Measurements from ENCODE around the gene CYP2B6. TPM values are rescaled to one million over a fixed set of nuclear protein-coding genes. Genes with fewer than 3 reads are reported as not detected.

The CYP2B6 gene
- total and polyA plus RNA-seq, 10 of the 15 experiments (the other 5 are each of a cell fraction or from before 2014, with no cell fraction given) = 0.23 to 0.86 TPM; not detected in 8

DNA sequence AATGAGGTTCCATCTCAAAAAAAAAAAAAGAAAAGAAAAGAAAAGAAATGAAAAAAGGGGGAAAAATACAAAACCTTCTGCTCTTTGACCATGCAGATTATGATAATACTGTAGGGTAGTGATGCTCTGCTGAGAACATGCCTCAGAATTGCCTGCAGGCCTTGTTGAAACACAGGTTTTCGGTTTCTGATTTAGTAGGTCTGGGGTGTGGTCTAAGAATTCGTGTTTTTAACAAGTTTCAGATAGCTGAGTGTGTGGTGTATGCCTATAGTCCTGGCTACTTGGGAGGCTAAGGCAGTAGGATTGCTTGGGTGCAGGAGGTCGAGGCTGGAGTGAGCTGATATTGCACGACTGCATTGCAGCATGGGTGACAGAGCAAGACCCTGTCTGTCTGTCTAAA lies 14.9 kb upstream of the CYP2B6 start:
- in situ Hi-C loops (cut with MboI) = no loop called here
- ATAC-seq = peak; percentile 56; the same call in 2 of the 3 replicates
- CTCF ChIA-PET = interaction anchor here (0.6 to 1.9 kb wide), 4 partner anchors 10 to 286 kb away, joined by 3 to 19 read pairs (median 4); no protein-coding TSS in a partner anchor

More for the DNA sequence above, 14.9 kb upstream of the CYP2B6 start:
- FAIRE-seq = peak; percentile 83
- no TSS peak for BruUV-seq (replicated peaks)
- Histone ChIP-seq H3K27me3 (replicated peaks in 1 of 2; ENCODE audit: control insufficient read depth in 2 of 2, insufficient read depth in 2 of 2, low read length in 1 of 2) (no peaks in the 10 kb centered on the region), H3K36me3 (ENCODE audit: control insufficient read depth in 2 of 2, insufficient read depth in 2 of 2, low read length in 1 of 2) (no peaks in the 10 kb centered on the region), H2AFZ (ENCODE audit: control insufficient read depth, low read depth, low read length) (no peak overlapping the region), H3K4me2 (ENCODE audit: control insufficient read depth, insufficient read depth) (no peak overlapping the region), H3K9me3 (replicated peaks; ENCODE audit: control insufficient read depth, insufficient read depth, low read length) (no peaks in the 10 kb centered on the region), H3K4me1 (ENCODE audit: control insufficient read depth, insufficient read depth, low read length) (no peaks in the 10 kb centered on the region), H3K79me2 (ENCODE audit: control insufficient read depth, insufficient read depth, low read length) (no peaks in the 10 kb centered on the region), H3K9ac (ENCODE audit: control insufficient read depth, insufficient read depth, low read length) (no peak overlapping the region), H4K20me1 (ENCODE audit: control insufficient read depth, insufficient read depth) (no peaks in the 10 kb centered on the region), H3K27ac (ENCODE audit: control insufficient read depth, insufficient read depth) (no peak overlapping the region), H3K4me3 (no peak overlapping the region)
- intact Hi-C loops (cut with micrococcal nuclease; ENCODE audit: unreplicated experiment) = loop anchor here (10.0 kb wide), 1 partner anchor 599 kb away; the partner anchor contains the start of gene CEACAM21
- no peak for TF ChIP-seq NR2F1 (conservative IDR thresholded peaks at IDR 0.05)
- no peak for TF ChIP-seq SREBF2 (IDR thresholded peaks at IDR 0.05; ENCODE audit: low read length)
- TF ChIP-seq BACH1 (IDR thresholded peaks at IDR 0.05; ENCODE audit: borderline replicate concordance) = no peak
- TF ChIP-seq, protein P1, sequence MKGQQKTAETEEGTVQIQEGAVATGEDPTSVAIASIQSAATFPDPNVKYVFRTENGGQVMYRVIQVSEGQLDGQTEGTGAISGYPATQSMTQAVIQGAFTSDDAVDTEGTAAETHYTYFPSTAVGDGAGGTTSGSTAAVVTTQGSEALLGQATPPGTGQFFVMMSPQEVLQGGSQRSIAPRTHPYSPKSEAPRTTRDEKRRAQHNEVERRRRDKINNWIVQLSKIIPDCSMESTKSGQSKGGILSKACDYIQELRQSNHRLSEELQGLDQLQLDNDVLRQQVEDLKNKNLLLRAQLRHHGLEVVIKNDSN (IDR thresholded peaks at IDR 0.05; ENCODE audit: borderline replicate concordance, extremely low read length, insufficient read depth, low read depth, low read length) = no peak
- no peak for TF ChIP-seq JUNB (IDR thresholded peaks at IDR 0.05)
- no peak for TF ChIP-seq DPF2 (IDR thresholded peaks at IDR 0.05)
- TF ChIP-seq, protein P2, sequence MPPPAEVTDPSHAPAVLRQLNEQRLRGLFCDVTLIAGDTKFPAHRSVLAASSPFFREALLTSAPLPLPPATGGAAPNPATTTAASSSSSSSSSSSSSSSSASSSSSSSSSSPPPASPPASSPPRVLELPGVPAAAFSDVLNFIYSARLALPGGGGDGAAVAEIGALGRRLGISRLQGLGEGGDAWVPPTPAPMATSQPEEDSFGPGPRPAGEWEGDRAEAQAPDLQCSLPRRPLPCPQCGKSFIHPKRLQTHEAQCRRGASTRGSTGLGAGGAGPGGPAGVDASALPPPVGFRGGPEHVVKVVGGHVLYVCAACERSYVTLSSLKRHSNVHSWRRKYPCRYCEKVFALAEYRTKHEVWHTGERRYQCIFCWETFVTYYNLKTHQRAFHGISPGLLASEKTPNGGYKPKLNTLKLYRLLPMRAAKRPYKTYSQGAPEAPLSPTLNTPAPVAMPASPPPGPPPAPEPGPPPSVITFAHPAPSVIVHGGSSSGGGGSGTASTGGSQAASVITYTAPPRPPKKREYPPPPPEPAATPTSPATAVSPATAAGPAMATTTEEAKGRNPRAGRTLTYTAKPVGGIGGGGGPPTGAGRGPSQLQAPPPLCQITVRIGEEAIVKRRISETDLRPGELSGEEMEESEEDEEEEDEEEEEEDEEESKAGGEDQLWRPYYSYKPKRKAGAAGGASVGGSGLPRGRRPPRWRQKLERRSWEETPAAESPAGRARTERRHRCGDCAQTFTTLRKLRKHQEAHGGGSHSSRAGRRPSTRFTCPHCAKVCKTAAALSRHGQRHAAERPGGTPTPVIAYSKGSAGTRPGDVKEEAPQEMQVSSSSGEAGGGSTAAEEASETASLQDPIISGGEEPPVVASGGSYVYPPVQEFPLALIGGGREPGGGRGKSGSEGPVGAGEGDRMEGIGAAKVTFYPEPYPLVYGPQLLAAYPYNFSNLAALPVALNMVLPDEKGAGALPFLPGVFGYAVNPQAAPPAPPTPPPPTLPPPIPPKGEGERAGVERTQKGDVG (CRISPR knock-in tag; IDR thresholded peaks at IDR 0.05) = no peak
- TF ChIP-seq, protein P3, sequence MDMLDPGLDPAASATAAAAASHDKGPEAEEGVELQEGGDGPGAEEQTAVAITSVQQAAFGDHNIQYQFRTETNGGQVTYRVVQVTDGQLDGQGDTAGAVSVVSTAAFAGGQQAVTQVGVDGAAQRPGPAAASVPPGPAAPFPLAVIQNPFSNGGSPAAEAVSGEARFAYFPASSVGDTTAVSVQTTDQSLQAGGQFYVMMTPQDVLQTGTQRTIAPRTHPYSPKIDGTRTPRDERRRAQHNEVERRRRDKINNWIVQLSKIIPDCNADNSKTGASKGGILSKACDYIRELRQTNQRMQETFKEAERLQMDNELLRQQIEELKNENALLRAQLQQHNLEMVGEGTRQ (IDR thresholded peaks at IDR 0.05; ENCODE audit: borderline replicate concordance, low read depth, low read length) = no peak
- TF ChIP-seq, protein P4, sequence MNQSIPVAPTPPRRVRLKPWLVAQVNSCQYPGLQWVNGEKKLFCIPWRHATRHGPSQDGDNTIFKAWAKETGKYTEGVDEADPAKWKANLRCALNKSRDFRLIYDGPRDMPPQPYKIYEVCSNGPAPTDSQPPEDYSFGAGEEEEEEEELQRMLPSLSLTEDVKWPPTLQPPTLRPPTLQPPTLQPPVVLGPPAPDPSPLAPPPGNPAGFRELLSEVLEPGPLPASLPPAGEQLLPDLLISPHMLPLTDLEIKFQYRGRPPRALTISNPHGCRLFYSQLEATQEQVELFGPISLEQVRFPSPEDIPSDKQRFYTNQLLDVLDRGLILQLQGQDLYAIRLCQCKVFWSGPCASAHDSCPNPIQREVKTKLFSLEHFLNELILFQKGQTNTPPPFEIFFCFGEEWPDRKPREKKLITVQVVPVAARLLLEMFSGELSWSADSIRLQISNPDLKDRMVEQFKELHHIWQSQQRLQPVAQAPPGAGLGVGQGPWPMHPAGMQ (IDR thresholded peaks at IDR 0.05; ENCODE audit: borderline replicate concordance) = no peak
- 0% methylated on average over 4 of the region's 4 CpGs for WGBS (ENCODE audit: insufficient coverage, insufficient replicate concordance, low lambda C conversion rate, missing lambda C conversion rate)
- RAD21 ChIA-PET (ENCODE audit: unreplicated experiment) = interaction anchor here (0.5 kb wide), 1 partner anchor 201 kb away, joined by 3 read pairs; the partner anchor contains the start of gene MIA
- POLR2A ChIA-PET = no interaction called here
- DNase-seq (ENCODE audit: low read depth, low spot score) = peak; percentile 2
- SMC1A ChIA-PET (ENCODE audit: uncharacterized antibody, unreplicated experiment) = no interaction called here
